B cell (primary cell): Measurements from ENCODE around the gene MSN. TPM values are rescaled to one million over a fixed set of nuclear protein-coding genes. Genes with fewer than 3 reads are reported as not detected.

Source experiments
- ATAC-seq: fragments of 200-7000 bp; cut with Tn5 transposase; one replicate; pipeline ENCODE4 v1.10.0; 2021; ENCODE audit warnings: low read depth, mild to moderate bottlenecking, moderate number of reproducible peaks, moderate library complexity
- CTCF ChIA-PET: fragments of 350-600 bp; sonication (Branson Sonifier 250); formaldehyde crosslinking; loops from one replicate; lab custom pipeline; 2021; ENCODE audit warnings: antibody characterized with exemption, inconsistent platforms; lab: Charles Lee
- POLR2A ChIA-PET: fragments of 350-600 bp; sonication (Branson Sonifier 250); formaldehyde crosslinking; loops from one replicate; lab custom pipeline; 2021; ENCODE audit warnings: antibody characterized with exemption; lab: Charles Lee
- DNase-seq: peaks from one replicate; pipeline ENCODE4 v3.0.0; 2013
- H2AFZ ChIP-seq: 2 replicates; pipeline ENCODE4 v1.6.1; 2012; ENCODE audit warnings: mild to moderate bottlenecking, low read depth, low read length; ENCODE audit not compliant: insufficient read depth, poor library complexity, severe bottlenecking
- H3K27ac ChIP-seq, 2 donors: 1 replicate in 1 of 2; 2 replicates in 1 of 2; pipeline ENCODE4 v1.5.1; 2012 to 2013; ENCODE audit warnings: low read length in 2 of 2, mild to moderate bottlenecking in 2 of 2, moderate library complexity in 1 of 2
- H3K27me3 ChIP-seq, 4 experiments: fragments of 200-600 bp in 1 of 4; sonication (generic) in 1 of 4; replicated peaks in 1 of 4; 1 replicate in 2 of 4; 2 replicates in 2 of 4; pipeline versions ENCODE4 v1.6.1 to v1.7.0; 2013 to 2016; ENCODE audit warnings: low read length in 3 of 4, mild to moderate bottlenecking in 2 of 4, mixed read lengths in 1 of 4, moderate library complexity in 1 of 4; ENCODE audit not compliant: insufficient read depth in 4 of 4, control insufficient read depth in 3 of 4; ENCODE audit errors: control extremely low read depth in 1 of 4
- H3K36me3 ChIP-seq, 2 experiments: replicated peaks in 1 of 2; 1 replicate in 1 of 2; 2 replicates in 1 of 2; pipeline versions ENCODE4 v1.6.1 to v1.7.1; 2013; ENCODE audit warnings: low read length in 1 of 2; ENCODE audit not compliant: insufficient read depth in 2 of 2, control insufficient read depth in 1 of 2; ENCODE audit errors: control extremely low read depth in 1 of 2, extremely low read depth in 1 of 2
- H3K4me1 ChIP-seq, 2 donors: fragments of 200-600 bp in 1 of 2; sonication (generic) in 1 of 2; 1 replicate in 1 of 2; 2 replicates in 1 of 2; pipeline versions ENCODE4 v1.5.1 to v1.6.1; 2013 to 2017; ENCODE audit warnings: low read length in 2 of 2; ENCODE audit not compliant: control insufficient read depth in 2 of 2, insufficient read depth in 2 of 2
- H3K4me2 ChIP-seq: replicated peaks from 2 replicates; pipeline ENCODE3; 2012; ENCODE audit warnings: mild to moderate bottlenecking, low read depth, low read length; ENCODE audit not compliant: poor library complexity, severe bottlenecking
- H3K4me3 ChIP-seq, 5 experiments: fragments of 200-600 bp in 1 of 5; sonication (generic) in 1 of 5; 1 replicate in 3 of 5; 2 replicates in 2 of 5; pipeline versions ENCODE4 v1.5.1 to v1.7.0; 2011 to 2016; ENCODE audit warnings: low read length in 4 of 5, mild to moderate bottlenecking in 4 of 5, low read depth in 2 of 5, control low read depth in 1 of 5, moderate library complexity in 1 of 5; ENCODE audit not compliant: insufficient read depth in 1 of 5; ENCODE audit errors: control extremely low read depth in 1 of 5, extremely low read depth in 1 of 5
- H3K79me2 ChIP-seq: fragments of 200-600 bp; sonication (generic); one replicate; pipeline ENCODE4 v1.6.0; 2016; ENCODE audit warnings: low read length; ENCODE audit not compliant: control insufficient read depth, insufficient read depth
- H3K9ac ChIP-seq: fragments of 200-600 bp; sonication (generic); 2 replicates; pipeline ENCODE4 v1.6.1; 2017; ENCODE audit warnings: mild to moderate bottlenecking, low read length, moderate library complexity
- H3K9me3 ChIP-seq, 3 donors: one replicate each; pipeline versions ENCODE4 v1.6.1 to v1.7.1; 2013; ENCODE audit warnings: low read length in 2 of 3; ENCODE audit not compliant: control insufficient read depth in 2 of 3, insufficient read depth in 1 of 3; ENCODE audit errors: control extremely low read depth in 1 of 3
- H4K20me1 ChIP-seq: 2 replicates; pipeline ENCODE4 v1.6.0; 2012; ENCODE audit warnings: mild to moderate bottlenecking, low read length; ENCODE audit not compliant: insufficient read depth, control insufficient read depth, poor library complexity, severe bottlenecking
- H3K27ac Mint-ChIP-seq: one replicate; pipeline ENCODE4 v1.8.0; 2021; ENCODE audit warnings: mixed read lengths
- H3K27me3 Mint-ChIP-seq: one replicate; pipeline ENCODE4 v1.8.0; 2021; ENCODE audit warnings: mixed read lengths
- H3K4me1 Mint-ChIP-seq: one replicate; pipeline ENCODE4 v1.8.0; 2021; ENCODE audit warnings: mixed read lengths
- H3K4me3 Mint-ChIP-seq: one replicate; pipeline ENCODE4 v1.8.0; 2021; ENCODE audit warnings: mixed read lengths
- H3K9me3 Mint-ChIP-seq: one replicate; pipeline ENCODE4 v1.8.0; 2022; ENCODE audit warnings: mixed read lengths; ENCODE audit not compliant: insufficient read depth
- EZH2 ChIP-seq: IDR thresholded peaks from 2 replicates; pipeline ENCODE4 v1.6.1; 2012; ENCODE audit warnings: borderline replicate concordance, low read depth, mild to moderate bottlenecking, moderate library complexity, low read length; ENCODE audit not compliant: insufficient read depth, poor library complexity, severe bottlenecking
- WGBS: methylation state at CpG from one replicate; pipeline ENCODE4 v1.1.5; 2013; ENCODE audit warnings: missing lambda C conversion rate; ENCODE audit not compliant: insufficient coverage; 5-methylcytosine and 5-hydroxymethylcytosine counted together
- intact Hi-C: fragments of 100-400 bp; cut with micrococcal nuclease; formaldehyde crosslinking; loops from one replicate; pipeline ENCODE4 v1.10.0; 2022
- polyA plus RNA-seq: library from polyadenylated mRNA; depleted of rRNA; stranded (reverse); fragments of >200 nt; gene quantifications from 2 replicates; pipeline ENCODE4 v1.2.3, GENCODE V29; 2012
- total RNA-seq, 2 donors: library from RNA; stranded (reverse); fragments of 120-200 nt in 1 of 2; gene quantifications; 1 replicate in 1 of 2; 2 replicates in 1 of 2; pipeline versions ENCODE4 v1.2.3 to v1.2.4, GENCODE V29; 2013 to 2022
- TF ChIP-seq, protein P1 (sequence below): fragments of 200-600 bp; IDR thresholded peaks from one replicate; pipeline ENCODE4 v1.8.0; 2022; ENCODE audit warnings: antibody characterized with exemption, mild to moderate bottlenecking

The MSN gene
- total and polyA plus RNA-seq, 2 donors (not counting 1 experiment from before 2014, with no cell fraction given), result 181 to 414 TPM

DNA sequence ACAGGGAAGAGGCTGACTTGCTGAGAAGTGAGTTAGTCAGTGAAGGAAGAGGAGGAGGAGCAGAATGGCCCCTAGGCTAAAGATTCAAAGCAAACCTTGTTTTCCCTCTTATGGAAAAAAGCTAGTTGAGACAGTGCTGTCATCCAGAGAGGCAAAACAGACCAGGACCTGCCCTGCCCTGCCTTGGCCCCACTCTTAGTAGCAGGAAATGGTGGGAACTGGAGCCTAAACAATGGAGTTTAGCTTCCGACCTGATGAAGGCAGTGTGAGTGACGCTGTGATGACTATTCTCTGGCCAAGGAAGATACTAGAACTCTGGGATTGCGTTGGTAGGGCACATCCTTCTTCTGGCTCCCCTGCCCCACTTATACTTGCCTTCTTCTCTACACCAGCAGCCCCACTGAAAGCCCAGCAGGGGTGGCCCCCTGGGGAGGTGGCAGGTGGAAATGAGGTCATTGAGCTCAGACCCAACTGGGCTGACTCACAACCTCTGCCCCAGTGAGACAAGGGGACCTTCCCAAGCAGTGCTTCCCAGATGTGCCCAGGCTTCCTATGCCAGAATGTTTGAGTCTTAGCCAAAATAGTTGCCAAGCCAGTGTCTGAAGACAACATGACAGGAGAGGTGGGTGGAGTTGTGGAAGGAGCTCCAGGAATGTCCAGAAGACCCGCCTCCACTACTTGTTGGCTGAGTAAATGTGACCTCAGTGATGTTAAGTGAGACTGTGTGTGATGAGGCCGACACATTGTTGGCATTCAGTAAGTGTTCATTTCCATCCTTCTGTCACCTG is 38.8 kb downstream of the MSN start:
- no peaks in the 10 kb centered on the region for H3K9me3 Mint-ChIP-seq
- Histone ChIP-seq H3K27me3 (no peaks in the 10 kb centered on the region), H3K4me3 (no peak overlapping the region), H2AFZ (no peak overlapping the region), H3K4me2 (peak overlapping the region; percentile 34), H4K20me1 (peaks cover 14% of the 10 kb centered on the region), H3K27ac (peak overlapping the region; percentile 56 to 88), H3K9me3 (no peaks in the 10 kb centered on the region), H3K36me3 (peaks cover 4 to 23% of the 10 kb centered on the region in 2 experiments), H3K9ac (peak overlapping the region; percentile 18), H3K4me1 (peaks cover 58 to 62% of the 10 kb centered on the region in 2 donors), H3K79me2 (peaks cover 86% of the 10 kb centered on the region)
- H3K4me3 Mint-ChIP-seq, result peak overlapping the region; percentile 81
- no peak for TF ChIP-seq EZH2
- TF ChIP-seq, protein P1, sequence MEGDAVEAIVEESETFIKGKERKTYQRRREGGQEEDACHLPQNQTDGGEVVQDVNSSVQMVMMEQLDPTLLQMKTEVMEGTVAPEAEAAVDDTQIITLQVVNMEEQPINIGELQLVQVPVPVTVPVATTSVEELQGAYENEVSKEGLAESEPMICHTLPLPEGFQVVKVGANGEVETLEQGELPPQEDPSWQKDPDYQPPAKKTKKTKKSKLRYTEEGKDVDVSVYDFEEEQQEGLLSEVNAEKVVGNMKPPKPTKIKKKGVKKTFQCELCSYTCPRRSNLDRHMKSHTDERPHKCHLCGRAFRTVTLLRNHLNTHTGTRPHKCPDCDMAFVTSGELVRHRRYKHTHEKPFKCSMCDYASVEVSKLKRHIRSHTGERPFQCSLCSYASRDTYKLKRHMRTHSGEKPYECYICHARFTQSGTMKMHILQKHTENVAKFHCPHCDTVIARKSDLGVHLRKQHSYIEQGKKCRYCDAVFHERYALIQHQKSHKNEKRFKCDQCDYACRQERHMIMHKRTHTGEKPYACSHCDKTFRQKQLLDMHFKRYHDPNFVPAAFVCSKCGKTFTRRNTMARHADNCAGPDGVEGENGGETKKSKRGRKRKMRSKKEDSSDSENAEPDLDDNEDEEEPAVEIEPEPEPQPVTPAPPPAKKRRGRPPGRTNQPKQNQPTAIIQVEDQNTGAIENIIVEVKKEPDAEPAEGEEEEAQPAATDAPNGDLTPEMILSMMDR, result no peak
- peaks cover 67% of the 10 kb centered on the region for H3K4me1 Mint-ChIP-seq
- DNase-seq (peak; percentile 40), ATAC-seq (peak; percentile 84)
- ChIA-PET POLR2A (interaction anchor here (1.7 kb wide), 1 partner anchor 8 kb away, joined by 6 read pairs; no protein-coding TSS in a partner anchor), CTCF (interaction anchor here (0.9 to 1.8 kb wide), 3 partner anchors 8 to 280 kb away, joined by 3 to 7 read pairs (median 3); no protein-coding TSS in a partner anchor)
- H3K27me3 Mint-ChIP-seq, result no peaks in the 10 kb centered on the region
- H3K27ac Mint-ChIP-seq, result peak overlapping the region; percentile 89
- WGBS, result no CpG with 5 or more reads among the region's 5 CpGs
- intact Hi-C loops, result loop anchor here (1.0 kb wide), 1 partner anchor 8 kb away; no protein-coding TSS in a partner anchor

DNA sequence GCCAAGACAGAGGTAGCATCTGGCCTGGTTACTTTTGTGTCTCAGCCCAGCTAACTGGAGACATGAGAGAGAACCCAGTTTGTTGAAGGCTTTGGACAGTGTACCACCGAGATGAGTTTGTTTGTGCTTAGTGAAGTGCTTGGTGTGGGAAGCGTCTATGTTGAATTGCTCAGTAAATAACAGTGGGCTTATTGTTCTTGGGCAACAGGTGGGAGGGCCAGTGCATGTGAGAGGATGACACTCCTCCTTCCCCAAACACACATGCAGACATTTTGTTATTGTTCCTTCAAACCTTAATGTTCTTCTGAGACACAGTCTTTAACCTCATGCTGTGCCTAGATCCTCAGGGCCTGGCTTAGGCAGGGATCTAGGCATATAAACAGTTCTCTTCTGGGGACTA is 39.7 kb downstream of the MSN start:
- Histone ChIP-seq H3K9me3 (no peaks in the 10 kb centered on the region), H3K36me3 (peaks cover 4 to 24% of the 10 kb centered on the region in 2 experiments), H3K4me2 (peak overlapping the region; percentile 34), H3K9ac (no peak overlapping the region), H3K27ac (peak overlapping the region; percentile 56 to 88), H3K4me1 (peaks cover 54 to 59% of the 10 kb centered on the region in 2 donors), H2AFZ (no peak overlapping the region), H4K20me1 (peaks cover 14% of the 10 kb centered on the region), H3K27me3 (no peaks in the 10 kb centered on the region), H3K79me2 (peaks cover 85% of the 10 kb centered on the region), H3K4me3 (no peak overlapping the region)
- H3K9me3 Mint-ChIP-seq, result no peaks in the 10 kb centered on the region
- ATAC-seq, result no peak
- intact Hi-C loops, result no loop called here
- 100% methylated on average over 1 of the region's 2 CpGs for WGBS
- no peak for TF ChIP-seq EZH2
- TF ChIP-seq, protein P1, result no peak
- H3K4me1 Mint-ChIP-seq, result peaks cover 67% of the 10 kb centered on the region
- peak overlapping the region; percentile 81 for H3K4me3 Mint-ChIP-seq
- ChIA-PET CTCF (interaction anchor here (1.5 to 1.8 kb wide), 3 partner anchors 9 to 35 kb away, joined by 3 to 7 read pairs (median 5); no protein-coding TSS in a partner anchor), POLR2A (interaction anchor here (1.7 kb wide), 1 partner anchor 9 kb away, joined by 6 read pairs; no protein-coding TSS in a partner anchor)
- H3K27me3 Mint-ChIP-seq, result no peaks in the 10 kb centered on the region
- H3K27ac Mint-ChIP-seq, result peak overlapping the region; percentile 89
- no peak for DNase-seq
